Body of pancreas (tissue), 4 donors: ENCODE measurements around the gene F10. TPM values are rescaled to one million over a fixed set of nuclear protein-coding genes. Genes with fewer than 3 reads are reported as not detected.

Experiments used
- ATAC-seq: fragments of 150-250 bp; one replicate; pipeline ENCODE4 v1.9.1; 2016
- DNase-seq, 4 donors: peaks; one replicate each; pipeline ENCODE4 v3.0.0-alpha.2; 2019
- H3K27ac ChIP-seq, 4 donors: fragments of 200-600 bp; sonication (generic); 1 replicate in 3 of 4; 2 replicates in 1 of 4; pipeline versions ENCODE4 v1.5.1 to v1.6.1; 2016 to 2019; ENCODE audit warnings: mild to moderate bottlenecking in 1 of 4, mixed read lengths in 1 of 4, moderate library complexity in 1 of 4
- H3K27me3 ChIP-seq, 2 donors: fragments of 200-600 bp; sonication (generic); one replicate each; pipeline ENCODE4 v1.6.0; 2016; ENCODE audit warnings: mild to moderate bottlenecking in 1 of 2
- H3K36me3 ChIP-seq, 2 donors: fragments of 200-600 bp; sonication (generic); replicated peaks in 1 of 2; 2 replicates each; pipeline ENCODE4 v1.5.1; 2016; ENCODE audit warnings: low read depth in 2 of 2; ENCODE audit not compliant: insufficient read depth in 1 of 2
- H3K4me1 ChIP-seq: fragments of 200-600 bp; sonication (generic); one replicate; pipeline ENCODE4 v1.6.0; 2016
- H3K4me3 ChIP-seq, 2 donors: fragments of 200-600 bp; sonication (generic); 1 replicate in 1 of 2; 2 replicates in 1 of 2; pipeline ENCODE4 v1.5.1; 2016 to 2019
- H3K9me3 ChIP-seq, 3 donors: fragments of 200-600 bp; sonication (generic); 1 replicate in 2 of 3; 2 replicates in 1 of 3; pipeline ENCODE4 v1.5.1; 2016
- POLR2A ChIP-seq, 3 donors: fragments of 450-650 bp; IDR thresholded peaks; one replicate each; pipeline ENCODE4 v1.6.1; 2016; ENCODE audit warnings: antibody characterized with exemption in 3 of 3, mild to moderate bottlenecking in 2 of 3
- WGBS, 2 donors: methylation state at CpG; one replicate each; pipeline ENCODE4 v1.1.5; 2017; 5-methylcytosine and 5-hydroxymethylcytosine counted together
- intact Hi-C: fragments of 100-400 bp; cut with DNase I; formaldehyde crosslinking; loops from one replicate; pipeline ENCODE4 v1.15.1; 2023
- total RNA-seq, 2 donors: library from RNA; depleted of rRNA; stranded (reverse); fragments of >200 nt; gene quantifications; one replicate each; pipeline ENCODE4 v1.1.0, GENCODE V29; 2016
- TF ChIP-seq, protein P1 (sequence below), 7 experiments: fragments of 450-650 bp in 4 of 7; fragments of 200-600 bp in 3 of 7; sonication (generic) in 3 of 7; IDR thresholded peaks; one replicate each; pipeline ENCODE4 v1.5.1; 2016 to 2019; ENCODE audit warnings: antibody characterized with exemption in 7 of 7

Gene F10
- total RNA-seq, 2 donors from 2014 or later = 2.3 to 6.7 TPM

DNA sequence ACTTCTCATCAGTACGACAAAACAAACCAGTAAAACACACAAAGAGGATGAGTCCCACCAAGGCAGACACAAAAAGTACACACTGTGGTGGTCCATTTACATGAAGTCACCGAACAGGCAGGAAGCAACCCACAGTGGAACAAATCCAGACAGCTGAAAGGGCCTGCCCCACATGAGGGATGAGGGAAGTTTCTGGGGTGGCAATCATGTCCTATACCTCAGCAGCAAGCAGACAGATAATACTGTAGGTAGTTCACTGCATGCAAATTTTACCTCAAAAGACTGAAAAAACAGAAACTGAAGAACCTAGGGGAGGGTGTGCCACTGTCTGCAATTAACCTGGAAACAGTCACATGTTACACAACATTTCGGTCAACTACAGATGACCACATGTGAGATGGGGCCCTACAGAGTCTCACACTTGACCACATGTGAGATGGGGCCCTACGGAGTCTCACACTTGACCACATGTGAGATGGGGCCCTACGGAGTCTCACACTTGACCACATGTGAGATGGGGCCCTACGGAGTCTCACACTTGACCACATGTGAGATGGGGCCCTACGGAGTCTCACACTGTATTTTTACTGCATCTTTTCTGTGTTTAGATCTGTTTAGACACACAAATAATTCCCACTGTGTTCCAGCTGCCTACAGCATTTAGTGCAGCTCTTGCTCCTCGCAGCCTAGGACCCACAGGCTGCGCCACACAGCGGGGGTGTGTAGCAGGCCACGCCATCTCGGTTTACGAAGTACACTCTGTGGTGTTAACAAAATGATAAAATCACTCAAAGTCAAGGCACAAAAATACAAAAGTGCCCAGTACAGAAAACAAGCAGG is 63.7 kb downstream of the F10 start:
- Histone ChIP-seq H3K36me3 (peaks cover 0 to 11% of the 10 kb centered on the region in 2 donors), H3K9me3 (no peaks in the 10 kb centered on the region), H3K27ac (no peak overlapping the region), H3K27me3 (no peaks in the 10 kb centered on the region), H3K4me3 (no peak overlapping the region), H3K4me1 (no peaks in the 10 kb centered on the region)
- DNase-seq = no peak
- intact Hi-C loops = no loop called here
- WGBS, 2 donors = 80 to 83% methylated on average over 13 of the region's 13 CpGs
- ATAC-seq = no peak
- no peak for TF ChIP-seq POLR2A (IDR thresholded peaks at IDR 0.05)
- TF ChIP-seq, protein P1, sequence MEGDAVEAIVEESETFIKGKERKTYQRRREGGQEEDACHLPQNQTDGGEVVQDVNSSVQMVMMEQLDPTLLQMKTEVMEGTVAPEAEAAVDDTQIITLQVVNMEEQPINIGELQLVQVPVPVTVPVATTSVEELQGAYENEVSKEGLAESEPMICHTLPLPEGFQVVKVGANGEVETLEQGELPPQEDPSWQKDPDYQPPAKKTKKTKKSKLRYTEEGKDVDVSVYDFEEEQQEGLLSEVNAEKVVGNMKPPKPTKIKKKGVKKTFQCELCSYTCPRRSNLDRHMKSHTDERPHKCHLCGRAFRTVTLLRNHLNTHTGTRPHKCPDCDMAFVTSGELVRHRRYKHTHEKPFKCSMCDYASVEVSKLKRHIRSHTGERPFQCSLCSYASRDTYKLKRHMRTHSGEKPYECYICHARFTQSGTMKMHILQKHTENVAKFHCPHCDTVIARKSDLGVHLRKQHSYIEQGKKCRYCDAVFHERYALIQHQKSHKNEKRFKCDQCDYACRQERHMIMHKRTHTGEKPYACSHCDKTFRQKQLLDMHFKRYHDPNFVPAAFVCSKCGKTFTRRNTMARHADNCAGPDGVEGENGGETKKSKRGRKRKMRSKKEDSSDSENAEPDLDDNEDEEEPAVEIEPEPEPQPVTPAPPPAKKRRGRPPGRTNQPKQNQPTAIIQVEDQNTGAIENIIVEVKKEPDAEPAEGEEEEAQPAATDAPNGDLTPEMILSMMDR (IDR thresholded peaks at IDR 0.05) = no peak

DNA sequence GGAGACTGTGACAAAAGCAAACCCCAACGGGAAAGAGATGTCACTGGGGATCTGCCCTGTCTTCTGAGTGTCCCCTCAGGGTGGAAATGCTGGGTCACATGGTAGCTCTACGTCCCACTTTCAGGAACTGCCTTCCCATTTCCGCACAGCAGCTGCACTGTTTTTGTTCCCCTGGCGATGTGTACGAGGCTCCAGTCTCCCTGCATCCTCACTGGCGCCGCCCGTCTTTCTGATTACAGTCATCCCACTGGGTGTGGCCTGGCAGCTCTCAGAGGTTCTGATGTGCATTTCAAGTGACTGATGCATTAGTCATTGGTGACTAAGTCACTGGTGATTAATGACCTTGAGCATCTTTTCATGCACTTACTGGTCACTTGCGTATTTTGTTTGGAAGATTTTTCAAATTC is 64.7 kb downstream of the F10 start:
- Histone ChIP-seq H3K4me3 (no peak overlapping the region), H3K4me1 (no peaks in the 10 kb centered on the region), H3K36me3 (peaks cover 0 to 11% of the 10 kb centered on the region in 2 donors), H3K27ac (no peak overlapping the region), H3K27me3 (no peaks in the 10 kb centered on the region), H3K9me3 (no peaks in the 10 kb centered on the region)
- 80 to 89% methylated on average over 9 of the region's 9 CpGs for WGBS, 2 donors
- intact Hi-C loops = no loop called here
- no peak for TF ChIP-seq POLR2A (IDR thresholded peaks at IDR 0.05)
- TF ChIP-seq, protein P1 (IDR thresholded peaks at IDR 0.05) = no peak
- peak in 2 of 4 donors; percentile 37 to 59 for DNase-seq
- no peak for ATAC-seq

DNA sequence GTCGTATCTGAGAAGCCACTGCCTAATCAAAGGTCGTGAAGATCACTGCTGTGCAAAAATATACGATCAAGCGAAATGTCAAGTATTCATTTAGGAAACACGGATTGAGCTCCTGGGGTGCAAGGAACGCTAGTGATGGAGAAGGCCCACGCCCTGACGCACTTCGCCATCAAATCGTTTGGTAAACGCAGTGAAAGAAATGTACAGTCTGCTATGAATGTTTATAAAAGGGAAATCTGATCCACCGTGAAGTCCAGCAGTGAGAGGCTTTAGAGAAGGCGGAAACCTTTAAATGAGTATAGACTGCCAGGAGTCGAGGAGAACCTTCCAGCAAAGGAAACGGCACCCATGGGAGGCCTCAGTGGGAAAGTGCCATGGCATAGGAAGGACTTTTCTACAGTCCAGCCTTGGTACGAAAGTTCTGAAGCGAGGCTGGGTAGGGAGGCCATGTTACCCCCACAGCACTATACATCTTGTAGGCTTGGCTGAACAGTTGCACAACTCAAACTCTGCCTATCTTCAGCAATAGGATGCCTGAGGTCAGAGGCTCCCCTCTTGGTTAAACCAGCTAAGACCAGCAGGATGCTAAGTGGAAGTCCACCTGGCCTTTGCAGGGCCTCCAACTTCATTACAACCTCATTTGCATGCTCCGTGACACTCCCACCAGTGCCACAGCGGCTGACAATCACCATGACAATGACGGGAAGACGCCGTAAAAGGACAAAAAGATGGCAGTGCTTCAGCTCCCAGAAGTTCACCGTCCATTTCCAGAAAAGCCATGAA is 65.5 kb downstream of the F10 start:
- no peaks in the 10 kb centered on the region for H3K4me1 ChIP-seq
- DNase-seq (no peak), ATAC-seq (no peak)
- H3K27me3 ChIP-seq = no peaks in the 10 kb centered on the region
- intact Hi-C loops = no loop called here
- no peak overlapping the region for H3K4me3 ChIP-seq
- no peaks in the 10 kb centered on the region for H3K9me3 ChIP-seq
- no peak overlapping the region for H3K27ac ChIP-seq
- 93 to 94% methylated on average over 23 of the region's 23 CpGs for WGBS, 2 donors
- TF ChIP-seq POLR2A (IDR thresholded peaks at IDR 0.05) = no peak
- TF ChIP-seq, protein P1 (IDR thresholded peaks at IDR 0.05) = no peak
- H3K36me3 ChIP-seq = peaks cover 0 to 11% of the 10 kb centered on the region in 2 donors

DNA sequence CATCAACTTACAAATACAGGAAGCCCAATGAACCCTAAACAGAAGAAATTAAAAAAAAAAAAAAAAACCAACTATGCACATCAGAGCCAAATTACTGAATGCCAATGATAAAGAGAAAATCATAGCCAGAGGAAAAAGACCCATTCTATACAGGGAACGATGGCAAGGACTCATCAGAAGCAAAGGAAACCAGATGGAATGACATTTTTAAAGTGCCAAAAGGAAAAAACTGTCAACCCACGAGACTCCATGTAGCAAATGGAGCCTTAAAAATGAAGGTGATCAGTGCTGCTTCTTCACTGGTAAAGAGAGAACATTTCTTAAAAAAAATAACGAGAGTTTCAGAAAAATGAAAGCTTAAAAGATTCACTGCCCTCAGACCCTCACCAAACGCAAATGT is 67.6 kb downstream of the F10 start:
- TF ChIP-seq, protein P1 (IDR thresholded peaks at IDR 0.05) = no peak
- TF ChIP-seq POLR2A (IDR thresholded peaks at IDR 0.05) = no peak
- intact Hi-C loops = no loop called here
- Histone ChIP-seq H3K27ac (no peak overlapping the region), H3K27me3 (no peaks in the 10 kb centered on the region), H3K9me3 (no peaks in the 10 kb centered on the region), H3K4me1 (peaks cover 10% of the 10 kb centered on the region), H3K4me3 (no peak overlapping the region), H3K36me3 (peaks cover 0 to 4% of the 10 kb centered on the region in 2 donors)
- DNase-seq (no peak), ATAC-seq (no peak)
- 85 to 87% methylated on average over 4 of the region's 4 CpGs for WGBS, 2 donors
